AG04450 (cell line): Measurements from ENCODE around the gene NDUFB3. TPM values are rescaled to one million over a fixed set of nuclear protein-coding genes. Genes with fewer than 3 reads are reported as not detected.
"Not testable (repeated sequence)": the region's sequence is repeated elsewhere in the genome, so short reads cannot be mapped to it uniquely, and the experiment has no call there.

Experiments used
- CTCF ChIA-PET: fragments of 300-600, 350-600 bp; formaldehyde crosslinking; extraction: SDS; loops from one replicate; lab custom pipeline; 2022; ENCODE audit warnings: antibody characterized with exemption, inconsistent platforms; lab: Charles Lee
- POLR2A ChIA-PET: fragments of 350-600 bp; formaldehyde crosslinking; extraction: SDS; loops from one replicate; lab custom pipeline; 2021; ENCODE audit warnings: antibody characterized with exemption, inconsistent platforms; lab: Yijun Ruan, JAX
- DNase-seq: peaks from one replicate; pipeline ENCODE4 v3.0.0-alpha.2; 2011; ENCODE audit warnings: low read depth, low spot score
- H3K27ac ChIP-seq: one replicate; pipeline ENCODE4 v1.5.1; 2012; ENCODE audit warnings: low read depth, low read length, control low read depth
- H3K27me3 ChIP-seq: one replicate; pipeline ENCODE4 v1.6.0; 2012; ENCODE audit warnings: low read length; ENCODE audit not compliant: control insufficient read depth, insufficient read depth
- H3K4me3 ChIP-seq: 2 replicates; pipeline ENCODE4 v1.5.1; 2011; ENCODE audit warnings: mild to moderate bottlenecking, low read depth, low read length, control low read depth
- H3K9me3 ChIP-seq: 2 replicates; pipeline ENCODE4 v1.5.1; 2012; ENCODE audit warnings: low read length; ENCODE audit not compliant: control insufficient read depth, insufficient read depth
- CTCF ChIP-seq: IDR thresholded peaks from 2 replicates; pipeline ENCODE4 v1.5.1; 2011; ENCODE audit warnings: low read depth, low read length, control low read depth, inconsistent platforms
- polyA plus RNA-seq: library from polyadenylated mRNA; depleted of rRNA; stranded (reverse); fragments of >200 nt; gene quantifications from 2 replicates; pipeline ENCODE4 v1.2.3, GENCODE V29; 2011

NDUFB3 gene
- polyA plus RNA-seq, 1 experiment = 121 TPM

- Histone ChIP-seq H3K27me3 (no peaks in the 10 kb centered on the region), H3K27ac (no peak overlapping the region), H3K9me3 (no peaks in the 10 kb centered on the region), H3K4me3 (no peak overlapping the region)
- no peak for TF ChIP-seq CTCF
- POLR2A ChIA-PET = no interaction called here
- DNase-seq = no peak
- CTCF ChIA-PET = interaction anchor here (1.1 to 1.4 kb wide), 2 partner anchors 28 to 137 kb away, joined by 5 to 6 read pairs; no protein-coding TSS in a partner anchor
These were observed 30.8 kb upstream of the NDUFB3 start for GRCh38 chr2:201040867-201041628.

DNA sequence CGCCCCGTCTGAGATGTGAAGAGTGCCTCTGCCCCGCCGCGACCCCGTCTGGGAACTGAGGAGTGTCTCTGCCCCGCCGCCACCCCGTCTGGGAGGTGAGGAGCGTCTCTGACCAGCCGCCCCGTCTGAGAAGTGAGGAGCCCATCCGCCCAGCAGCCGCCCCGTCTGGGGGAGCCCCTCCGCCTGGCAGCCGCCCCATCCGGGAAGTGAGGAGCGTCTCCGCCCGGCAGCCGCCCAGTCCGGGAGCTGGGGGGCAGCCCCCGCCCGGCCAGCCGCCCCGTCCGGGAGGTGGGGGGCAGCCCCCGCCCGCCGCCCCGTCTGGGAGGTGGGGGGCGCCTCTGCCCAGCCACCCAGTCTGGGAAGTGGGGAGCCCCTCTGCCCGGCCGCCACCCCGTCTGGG is 29.4 kb upstream of the NDUFB3 start:
- CTCF ChIA-PET, H3K27me3 ChIP-seq, DNase-seq, POLR2A ChIA-PET, H3K27ac ChIP-seq, H3K9me3 ChIP-seq, H3K4me3 ChIP-seq: not testable (repeated sequence)

GRCh38 chr2:201043050-201043449 is 28.8 kb upstream of the NDUFB3 start:
- H3K27ac ChIP-seq, H3K27me3 ChIP-seq, H3K4me3 ChIP-seq, DNase-seq, H3K9me3 ChIP-seq, POLR2A ChIA-PET: not testable (repeated sequence)
- CTCF ChIA-PET = interaction anchor here (0.7 kb wide), 1 partner anchor 189 kb away, joined by 3 read pairs; no protein-coding TSS in a partner anchor

DNA sequence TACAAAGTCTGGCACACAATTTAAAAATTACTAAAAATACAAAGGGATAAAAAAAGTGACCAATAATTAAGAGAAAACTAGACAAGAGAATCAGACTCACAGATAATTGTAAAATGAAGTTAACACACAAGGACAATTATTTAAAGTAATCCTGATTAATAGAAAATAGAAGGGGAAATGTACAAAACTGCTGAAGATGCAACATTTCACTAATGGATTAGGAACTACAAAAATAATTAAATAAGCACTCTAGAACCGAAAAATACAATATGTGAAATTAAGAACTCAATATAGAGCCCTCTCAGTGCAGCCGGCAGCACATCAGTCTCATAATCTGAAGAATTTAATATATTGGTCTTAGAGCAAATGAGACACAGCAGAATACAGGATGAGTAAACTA is 24.9 kb upstream of the NDUFB3 start:
- ChIA-PET POLR2A (no interaction called here), CTCF (interaction anchor here (1.3 kb wide), 1 partner anchor 131 kb away, joined by 3 read pairs; no protein-coding TSS in a partner anchor)
- H3K9me3 ChIP-seq = no peaks in the 10 kb centered on the region
- DNase-seq = no peak
- no peak overlapping the region for H3K4me3 ChIP-seq
- TF ChIP-seq CTCF = no peak
- no peak overlapping the region for H3K27ac ChIP-seq
- no peaks in the 10 kb centered on the region for H3K27me3 ChIP-seq

DNA sequence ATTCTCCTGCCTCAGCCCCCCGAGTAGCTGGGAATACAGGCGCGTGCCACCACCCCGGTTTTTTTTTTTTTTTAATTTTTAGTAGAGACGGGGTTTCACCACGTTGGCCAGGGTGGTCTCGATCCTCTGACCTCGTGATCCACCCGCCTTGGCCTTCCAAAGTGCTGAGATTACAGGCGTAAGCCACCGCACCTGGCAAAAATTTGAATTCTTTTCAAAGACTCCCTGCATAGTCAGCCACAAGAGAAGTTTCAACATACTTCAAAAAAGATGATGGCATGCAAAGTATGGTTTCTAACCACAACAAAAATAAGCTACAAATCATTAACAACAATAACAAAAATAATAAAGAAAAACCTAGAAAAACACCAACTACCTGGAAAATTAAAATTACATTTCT is 22.3 kb upstream of the NDUFB3 start:
- no peak overlapping the region for H3K27ac ChIP-seq
- H3K4me3 ChIP-seq = no peak overlapping the region
- DNase-seq = no peak
- ChIA-PET CTCF (interaction anchor here (0.8 to 2.2 kb wide), 4 partner anchors 19 to 948 kb away, joined by 3 to 12 read pairs (median 4); no protein-coding TSS in a partner anchor), POLR2A (no interaction called here)
- H3K27me3 ChIP-seq = no peaks in the 10 kb centered on the region
- H3K9me3 ChIP-seq = no peaks in the 10 kb centered on the region
- TF ChIP-seq CTCF = no peak

DNA sequence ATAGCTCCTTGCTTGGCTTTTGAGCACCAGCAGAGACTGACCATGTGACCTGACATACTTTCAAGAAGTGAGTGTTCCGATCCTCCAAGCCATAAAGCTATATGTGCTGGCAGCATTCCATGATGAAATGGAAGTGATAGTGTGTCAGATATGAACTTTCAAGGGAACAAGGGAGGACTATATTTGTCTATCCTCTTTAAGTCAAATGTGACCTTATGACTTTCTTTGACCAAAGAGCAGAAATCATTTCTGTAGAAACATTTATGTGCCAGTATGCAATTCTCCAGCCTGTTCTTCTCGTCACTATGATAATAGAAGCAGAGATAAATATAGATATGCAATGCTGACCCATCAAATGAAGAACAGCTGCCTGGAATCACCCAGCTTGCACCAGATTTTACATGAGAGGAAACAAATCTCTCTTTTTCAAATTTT is 14.7 kb upstream of the NDUFB3 start:
- H3K27me3 ChIP-seq = no peaks in the 10 kb centered on the region
- ChIA-PET POLR2A (no interaction called here), CTCF (interaction anchor here (0.6 to 3.0 kb wide), 3 partner anchors 12 to 156 kb away, joined by 3 to 13 read pairs (median 5); no protein-coding TSS in a partner anchor)
- TF ChIP-seq CTCF = no peak
- no peak for DNase-seq
- H3K9me3 ChIP-seq = no peaks in the 10 kb centered on the region
- no peak overlapping the region for H3K27ac ChIP-seq
- H3K4me3 ChIP-seq = no peak overlapping the region
